Activated CD8-positive, alpha-beta memory T cell treated with anti-CD3 and anti-CD28 coated beads, Interleukin-2, amount 50 U/mL, for 1 hour (primary cell): Measurements from ENCODE around the gene CBY1.

Source experiments
- DNase-seq: peaks from one replicate; pipeline ENCODE4 v3.0.0-alpha.2; 2020; ENCODE audit errors: extremely low read depth

Gene CBY1

GRCh38 chr22:38700789-38701628, 44.6 kb downstream of the CBY1 start, which contains the start of gene JOSD1:
Gene JOSD1 (minus strand): TSS chr22:38700943. CDS start chr22:38699987, 956 bp downstream.
- peak; percentile 94 for DNase-seq

GRCh38 chr22:38704654-38705234, 48.3 kb downstream of the CBY1 start:
- DNase-seq, result no peak

GRCh38 chr22:38705235-38706100, 49.0 kb downstream of the CBY1 start, which contains the start of gene GTPBP1:
Gene GTPBP1 (plus strand): TSS chr22:38705944. CDS start chr22:38705956, 12 bp downstream.
- DNase-seq, result peak; percentile 99

GRCh38 chr22:38706101-38706900, 49.9 kb downstream of the CBY1 start:
- no peak for DNase-seq

GRCh38 chr22:38706901-38707195, 50.4 kb downstream of the CBY1 start:
- DNase-seq, result no peak

GRCh38 chr22:38707346-38707745, 50.9 kb downstream of the CBY1 start:
- DNase-seq, result no peak

GRCh38 chr22:38707984-38708383, 51.5 kb downstream of the CBY1 start:
- no peak for DNase-seq

- no peak for DNase-seq
These were observed 52.9 kb downstream of the CBY1 start for GRCh38 chr22:38709306-38709705.

- DNase-seq, result no peak
These were observed 53.9 kb downstream of the CBY1 start for GRCh38 chr22:38710351-38710750.

GRCh38 chr22:38710866-38711265, 54.4 kb downstream of the CBY1 start:
- DNase-seq, result no peak

GRCh38 chr22:38712486-38713207, 56.2 kb downstream of the CBY1 start:
- no peak for DNase-seq

GRCh38 chr22:38713921-38714320, 57.5 kb downstream of the CBY1 start:
- no peak for DNase-seq

GRCh38 chr22:38715176-38715764, 58.8 kb downstream of the CBY1 start:
- no peak for DNase-seq

- no peak for DNase-seq
These were observed 59.4 kb downstream of the CBY1 start for GRCh38 chr22:38715852-38716251.

GRCh38 chr22:38716271-38716670, 59.8 kb downstream of the CBY1 start:
- no peak for DNase-seq

GRCh38 chr22:38716826-38717225, 60.4 kb downstream of the CBY1 start:
- DNase-seq, result no peak

GRCh38 chr22:38717244-38717643, 60.8 kb downstream of the CBY1 start:
- DNase-seq, result no peak

GRCh38 chr22:38718414-38718813, 62.0 kb downstream of the CBY1 start:
- DNase-seq, result no peak

- DNase-seq, result no peak
These were observed 62.8 kb downstream of the CBY1 start for GRCh38 chr22:38719196-38719595.

GRCh38 chr22:38720350-38720749, 63.9 kb downstream of the CBY1 start:
- no peak for DNase-seq

GRCh38 chr22:38721551-38721950, 65.1 kb downstream of the CBY1 start:
- DNase-seq, result no peak
